AG04450 (cell line): ENCODE measurements around the gene XPR1. TPM values are rescaled to one million over a fixed set of nuclear protein-coding genes. Genes with fewer than 3 reads are reported as not detected.

ENCODE experiments used
- CTCF ChIA-PET: fragments of 300-600, 350-600 bp; formaldehyde crosslinking; extraction: SDS; loops from one replicate; lab custom pipeline; 2022; ENCODE audit warnings: antibody characterized with exemption, inconsistent platforms; lab: Charles Lee
- POLR2A ChIA-PET: fragments of 350-600 bp; formaldehyde crosslinking; extraction: SDS; loops from one replicate; lab custom pipeline; 2021; ENCODE audit warnings: antibody characterized with exemption, inconsistent platforms; lab: Yijun Ruan, JAX
- DNase-seq: peaks from one replicate; pipeline ENCODE4 v3.0.0-alpha.2; 2011; ENCODE audit warnings: low read depth, low spot score
- H3K27ac ChIP-seq: one replicate; pipeline ENCODE4 v1.5.1; 2012; ENCODE audit warnings: low read depth, low read length, control low read depth
- H3K27me3 ChIP-seq: one replicate; pipeline ENCODE4 v1.6.0; 2012; ENCODE audit warnings: low read length; ENCODE audit not compliant: control insufficient read depth, insufficient read depth
- H3K4me3 ChIP-seq: 2 replicates; pipeline ENCODE4 v1.5.1; 2011; ENCODE audit warnings: mild to moderate bottlenecking, low read depth, low read length, control low read depth
- H3K9me3 ChIP-seq: 2 replicates; pipeline ENCODE4 v1.5.1; 2012; ENCODE audit warnings: low read length; ENCODE audit not compliant: control insufficient read depth, insufficient read depth
- CTCF ChIP-seq: IDR thresholded peaks from 2 replicates; pipeline ENCODE4 v1.5.1; 2011; ENCODE audit warnings: low read depth, low read length, control low read depth, inconsistent platforms
- polyA plus RNA-seq: library from polyadenylated mRNA; depleted of rRNA; stranded (reverse); fragments of >200 nt; gene quantifications from 2 replicates; pipeline ENCODE4 v1.2.3, GENCODE V29; 2011

XPR1 gene
- polyA plus RNA-seq, 1 experiment: 63.2 TPM

GRCh38 chr1:180920193-180920592, 288.4 kb downstream of the XPR1 start:
- Histone ChIP-seq H3K27me3 (no peaks in the 10 kb centered on the region), H3K4me3 (no peak overlapping the region), H3K9me3 (no peaks in the 10 kb centered on the region), H3K27ac (no peak overlapping the region)
- ChIA-PET POLR2A (no interaction called here), CTCF (interaction anchor here (0.7 kb wide), 2 partner anchors 43 to 280 kb away, joined by 3 to 8 read pairs; no protein-coding TSS in a partner anchor)
- DNase-seq: no peak
- TF ChIP-seq CTCF: no peak

GRCh38 chr1:180920702-180921101, 288.9 kb downstream of the XPR1 start:
- TF ChIP-seq CTCF: peak; percentile 20; the same call in 1 of the 2 replicates
- no peaks in the 10 kb centered on the region for H3K9me3 ChIP-seq
- ChIA-PET CTCF (interaction anchor here (0.6 to 0.7 kb wide), 5 partner anchors 39 to 281 kb away, joined by 3 to 8 read pairs (median 3); no protein-coding TSS in a partner anchor), POLR2A (no interaction called here)
- DNase-seq: no peak
- no peak overlapping the region for H3K4me3 ChIP-seq
- no peaks in the 10 kb centered on the region for H3K27me3 ChIP-seq
- no peak overlapping the region for H3K27ac ChIP-seq

DNA sequence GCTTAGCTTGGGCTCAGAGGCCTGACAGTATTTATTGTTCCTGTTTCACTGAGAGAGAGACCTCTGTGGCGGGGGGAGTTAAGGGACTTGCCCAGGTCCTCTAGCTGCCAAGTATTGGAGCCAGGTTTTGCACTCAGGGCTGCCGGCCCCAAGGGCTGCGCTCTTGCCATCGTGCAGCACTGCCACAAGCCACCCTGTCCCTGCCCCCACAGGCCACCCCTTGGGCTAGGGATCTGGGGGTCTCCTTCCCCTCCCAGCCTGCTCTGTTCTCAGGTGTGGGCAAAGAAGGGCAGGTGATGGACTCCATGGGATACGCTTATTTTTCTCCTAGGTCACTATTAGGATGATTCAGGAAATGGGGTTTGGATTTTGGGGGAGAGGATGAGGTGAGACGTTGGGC, 289.6 kb downstream of the XPR1 start:
- no peak for TF ChIP-seq CTCF
- DNase-seq: no peak
- Histone ChIP-seq H3K27ac (no peak overlapping the region), H3K9me3 (no peaks in the 10 kb centered on the region), H3K4me3 (no peak overlapping the region), H3K27me3 (no peaks in the 10 kb centered on the region)
- ChIA-PET CTCF (interaction anchor here (0.6 kb wide), 3 partner anchors 40 to 111 kb away, joined by 3 to 4 read pairs (median 3); no protein-coding TSS in a partner anchor), POLR2A (no interaction called here)

DNA sequence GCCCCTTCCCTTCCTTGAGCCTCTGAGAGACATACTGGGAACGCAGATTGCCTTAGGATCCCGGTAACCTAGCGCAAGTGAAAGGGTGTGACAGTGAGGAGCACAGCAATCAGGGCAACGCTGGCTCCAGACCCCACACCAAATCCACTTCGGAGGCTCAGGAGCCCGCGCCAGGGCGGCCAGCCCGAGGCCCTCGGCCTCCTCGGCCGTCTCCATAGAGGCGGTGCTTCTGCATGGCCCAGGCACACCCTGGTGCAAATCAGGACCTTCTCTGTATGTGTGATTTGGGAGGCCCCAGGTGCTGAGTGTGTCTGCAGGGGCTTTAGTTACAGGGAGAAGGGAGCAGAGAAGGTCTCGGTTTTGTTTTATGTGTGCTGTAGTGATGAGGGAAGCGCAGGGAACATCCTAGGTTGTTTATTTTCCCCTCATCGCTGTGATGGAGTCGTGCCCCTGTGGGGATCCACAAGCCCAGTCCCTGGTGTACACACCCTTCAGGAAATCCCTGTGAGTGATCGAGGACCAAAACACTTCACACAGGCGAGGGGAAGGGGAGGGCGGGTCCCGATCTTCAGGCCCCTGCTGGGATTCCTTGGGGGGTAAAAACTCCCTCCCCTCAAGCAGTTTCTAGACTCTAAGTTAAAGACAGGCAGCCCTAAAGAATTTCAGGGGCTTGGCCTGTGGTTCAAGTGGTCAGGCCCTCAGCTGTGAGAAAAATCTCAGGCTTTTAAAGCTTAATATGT, 290.2 kb downstream of the XPR1 start:
- ChIA-PET CTCF (no interaction called here), POLR2A (no interaction called here)
- no peak for DNase-seq
- Histone ChIP-seq H3K9me3 (no peaks in the 10 kb centered on the region), H3K4me3 (no peak overlapping the region), H3K27me3 (no peaks in the 10 kb centered on the region), H3K27ac (no peak overlapping the region)
- no peak for TF ChIP-seq CTCF

DNA sequence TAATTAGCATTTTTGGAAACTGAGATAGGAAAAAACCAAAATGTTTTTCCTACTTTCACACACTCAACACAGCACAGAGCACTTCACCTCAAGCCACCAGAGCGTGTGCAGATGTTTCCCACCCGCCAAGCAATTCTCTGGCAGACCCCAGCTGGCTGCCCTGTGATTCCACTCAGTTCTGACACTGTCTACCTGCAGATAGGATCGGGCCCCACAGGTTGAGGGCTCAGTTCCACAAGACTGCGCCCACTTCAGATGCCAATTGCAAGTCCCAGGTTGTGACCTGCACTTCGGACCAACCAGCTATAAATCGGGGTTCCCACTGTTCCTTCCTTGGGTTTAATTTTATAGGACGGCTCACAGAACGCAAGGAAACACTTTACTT, 290.8 kb downstream of the XPR1 start:
- Histone ChIP-seq H3K9me3 (no peaks in the 10 kb centered on the region), H3K4me3 (no peak overlapping the region), H3K27ac (no peak overlapping the region), H3K27me3 (no peaks in the 10 kb centered on the region)
- ChIA-PET POLR2A (no interaction called here), CTCF (no interaction called here)
- no peak for TF ChIP-seq CTCF
- DNase-seq: no peak
